ENCODE data around the gene DRD4.
A peak's percentile ranks its signal among the peaks of the same experiment; 100 is the strongest.

Gene DRD4

DNA sequence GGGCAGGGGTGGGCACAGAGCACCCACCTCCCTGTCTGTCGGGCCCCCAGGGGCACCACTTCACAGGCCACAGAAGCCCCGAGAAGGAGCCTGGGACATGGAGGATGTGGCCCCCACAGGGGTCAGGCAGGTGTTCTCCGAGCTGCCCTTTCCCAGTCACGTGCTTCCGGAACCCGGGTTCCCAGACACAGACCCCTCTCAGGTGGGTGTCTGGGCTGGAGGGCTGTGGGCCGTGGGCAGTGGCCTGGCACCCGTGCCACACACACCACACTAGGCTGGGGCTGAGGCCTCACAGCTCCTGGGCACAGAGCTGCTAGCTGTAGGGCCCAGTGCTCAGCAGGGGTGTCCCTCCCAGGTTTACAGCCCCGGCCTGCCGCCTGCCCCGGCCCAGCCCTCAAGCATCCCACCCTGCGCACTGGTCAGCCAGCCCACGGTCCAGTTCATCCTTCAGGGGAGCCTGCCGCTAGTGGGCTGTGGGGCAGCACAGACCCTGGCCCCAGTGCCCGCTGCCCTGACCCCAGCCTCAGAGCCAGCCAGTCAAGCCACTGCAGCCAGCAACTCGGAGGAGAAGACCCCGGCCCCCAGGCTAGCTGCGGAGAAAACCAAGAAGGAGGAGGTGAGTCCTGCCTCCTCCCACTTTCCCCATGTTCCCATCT lies 26.8 kb upstream of the DRD4 start:
- DNase-seq (ENCODE audit: low spot score), result no peak

DNA sequence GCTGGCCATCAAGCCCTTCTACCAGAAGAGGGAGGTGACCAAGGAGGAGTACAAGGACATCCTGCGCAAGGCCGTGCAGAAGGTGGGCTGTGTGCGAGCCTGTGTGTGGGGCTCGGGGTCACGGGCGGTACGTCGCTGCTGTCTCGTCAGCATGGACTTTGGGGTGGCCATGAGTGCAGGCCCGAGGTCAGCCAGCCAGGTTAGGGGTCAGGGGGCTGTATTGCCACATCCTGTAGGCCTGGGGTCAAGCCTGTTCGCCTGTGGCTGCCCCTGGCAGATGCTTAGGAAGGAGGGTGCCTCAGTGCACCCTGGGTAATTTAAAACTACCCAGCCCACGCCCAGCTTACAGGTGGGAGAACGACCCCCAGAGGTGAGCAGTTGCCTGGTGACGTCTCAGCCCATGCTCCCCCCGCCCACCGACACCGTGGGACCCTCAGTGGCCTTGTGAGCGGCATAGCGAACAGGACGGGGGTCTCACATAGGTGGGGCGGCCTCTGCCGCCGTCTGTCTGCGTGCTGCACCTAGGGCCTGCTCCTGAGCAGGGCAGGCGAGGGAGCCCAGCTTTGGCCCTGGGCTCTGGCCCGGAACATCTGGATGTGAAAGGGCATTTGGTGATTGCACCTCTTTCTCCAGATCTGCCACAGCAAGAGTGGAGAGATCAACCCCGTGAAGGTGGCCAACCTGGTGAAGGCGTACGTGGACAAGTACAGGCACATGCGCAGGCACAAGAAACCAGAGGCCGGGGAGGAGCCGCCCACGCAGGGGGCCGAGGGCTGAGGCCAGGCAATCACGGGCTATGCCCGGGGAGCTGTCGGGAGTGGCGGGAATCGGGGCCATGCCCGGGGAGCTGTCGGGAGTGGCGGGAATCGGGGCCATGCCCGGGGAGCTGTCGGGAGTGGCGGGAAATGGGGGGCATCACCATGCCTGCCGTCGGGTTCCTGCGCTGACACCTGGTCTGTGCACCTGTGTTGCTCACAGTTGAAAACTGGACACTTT lies 25.8 kb upstream of the DRD4 start:
- DNase-seq (ENCODE audit: low spot score), result no peak

DNA sequence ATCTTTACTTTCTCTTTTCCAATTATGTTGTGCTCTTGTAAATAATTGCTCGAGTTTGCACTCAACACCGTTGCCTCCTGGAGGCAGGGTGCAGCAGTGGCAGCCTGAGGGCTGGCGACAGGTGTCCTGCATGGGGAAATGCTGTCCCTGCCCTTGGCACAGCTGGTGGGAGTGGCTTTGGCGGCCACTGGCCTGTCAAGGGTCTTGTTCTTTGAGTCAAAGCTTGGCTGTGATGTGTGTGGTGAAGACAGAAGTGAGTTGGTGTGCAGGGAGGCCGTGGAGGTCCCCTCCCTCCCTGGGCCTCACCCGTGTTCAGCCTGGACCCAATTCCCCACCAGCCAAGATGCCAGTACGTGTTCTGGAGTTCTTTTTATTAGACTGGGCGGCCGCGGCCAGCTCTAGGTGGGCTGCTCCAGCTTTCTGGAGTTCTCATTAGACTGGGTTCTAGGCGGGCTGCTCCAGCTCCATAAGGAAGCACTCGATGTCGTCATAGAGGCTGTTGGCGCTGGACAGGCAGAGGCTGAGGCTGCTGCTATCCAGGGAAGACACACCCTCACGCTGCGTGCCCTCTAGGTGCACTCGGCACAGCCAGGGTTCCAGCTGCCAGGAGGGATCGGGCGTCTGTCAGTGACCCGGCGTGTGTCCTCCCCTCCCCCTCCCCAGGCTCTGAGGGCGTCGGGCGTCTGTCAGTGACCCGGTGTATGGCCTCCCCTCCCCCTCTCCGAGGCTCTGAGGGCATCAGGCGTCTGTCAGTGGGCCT lies 24.7 kb upstream of the DRD4 start:
- no peak for DNase-seq (ENCODE audit: low spot score)

DNA sequence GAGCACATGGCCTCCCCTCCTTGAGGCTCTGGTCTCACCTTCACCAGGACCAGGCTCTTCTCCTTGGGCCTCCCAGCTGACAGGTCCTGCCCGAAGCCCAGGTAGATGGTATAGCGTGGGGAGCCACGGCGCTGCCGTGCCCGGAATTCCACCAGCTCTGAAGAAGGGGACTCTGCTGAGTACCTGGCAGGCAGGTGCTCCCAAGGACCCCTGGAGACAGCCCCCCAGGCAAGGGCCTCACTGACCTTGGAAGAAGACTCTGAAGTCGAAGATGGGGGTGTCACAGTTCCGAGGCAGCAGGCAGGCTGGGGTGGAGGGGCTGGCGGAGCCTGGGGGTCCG lies 24.1 kb upstream of the DRD4 start:
- DNase-seq (ENCODE audit: low spot score), result no peak

DNA sequence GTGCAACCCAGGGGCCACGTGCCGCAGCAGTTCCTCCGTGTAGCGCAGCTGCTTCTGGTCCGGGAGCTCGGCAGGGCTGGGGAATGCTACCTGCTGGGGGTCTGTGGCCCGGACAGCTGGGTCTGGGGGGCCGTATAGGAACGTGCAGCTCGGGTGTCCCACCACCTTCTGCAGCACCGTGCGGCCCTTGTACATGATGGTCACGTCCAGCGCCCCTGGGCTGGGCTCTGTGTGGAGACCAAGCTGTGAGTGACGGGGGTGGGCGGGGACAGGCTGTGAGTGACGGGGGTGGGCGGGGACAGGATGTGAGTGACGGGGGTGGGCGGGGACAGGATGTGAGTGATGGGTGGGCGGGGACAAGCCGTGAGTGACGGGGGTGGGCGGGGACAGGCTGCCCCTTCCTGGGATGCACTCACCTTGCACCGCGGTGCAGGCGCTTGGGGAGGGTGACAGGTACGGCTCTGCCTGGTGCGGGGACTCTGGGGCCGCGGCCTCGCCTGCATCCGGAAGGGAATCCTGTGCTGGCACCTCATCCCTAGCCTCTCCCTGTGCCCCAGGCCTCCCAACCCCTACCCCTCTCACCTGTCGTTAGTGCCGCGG lies 23.6 kb upstream of the DRD4 start:
- DNase-seq (ENCODE audit: low spot score), result no peak

DNA sequence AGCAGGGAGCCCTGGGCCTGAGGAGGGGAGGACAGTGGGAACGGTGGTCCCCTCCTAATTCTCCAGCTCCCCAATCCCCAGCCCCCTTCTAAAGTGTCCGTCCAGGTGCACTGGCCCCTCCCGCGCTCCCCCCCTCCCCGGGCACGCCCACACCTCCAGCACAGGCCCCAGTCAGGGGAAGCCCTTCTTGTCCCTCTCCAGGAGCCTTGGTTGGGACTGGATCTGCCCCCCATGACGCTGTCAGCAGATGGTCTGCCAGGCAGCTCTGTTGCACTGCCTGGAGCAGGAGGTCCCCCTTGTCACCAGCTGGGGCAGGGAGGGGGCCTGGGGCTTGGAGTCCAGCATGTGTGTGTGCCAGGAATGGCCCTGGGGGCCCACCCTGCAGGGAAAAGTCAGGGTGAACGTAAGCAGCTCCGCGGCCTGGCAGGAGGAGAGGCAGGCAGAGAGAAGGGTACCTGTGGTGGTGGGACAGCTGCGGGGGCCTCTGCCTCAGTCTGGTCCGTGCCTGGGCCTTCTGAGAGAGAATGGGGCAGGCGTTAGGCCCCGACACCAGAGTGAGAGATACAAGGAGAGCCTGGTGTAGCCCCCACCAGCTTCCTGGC lies 22.9 kb upstream of the DRD4 start:
- DNase-seq (ENCODE audit: low spot score), result no peak

DNA sequence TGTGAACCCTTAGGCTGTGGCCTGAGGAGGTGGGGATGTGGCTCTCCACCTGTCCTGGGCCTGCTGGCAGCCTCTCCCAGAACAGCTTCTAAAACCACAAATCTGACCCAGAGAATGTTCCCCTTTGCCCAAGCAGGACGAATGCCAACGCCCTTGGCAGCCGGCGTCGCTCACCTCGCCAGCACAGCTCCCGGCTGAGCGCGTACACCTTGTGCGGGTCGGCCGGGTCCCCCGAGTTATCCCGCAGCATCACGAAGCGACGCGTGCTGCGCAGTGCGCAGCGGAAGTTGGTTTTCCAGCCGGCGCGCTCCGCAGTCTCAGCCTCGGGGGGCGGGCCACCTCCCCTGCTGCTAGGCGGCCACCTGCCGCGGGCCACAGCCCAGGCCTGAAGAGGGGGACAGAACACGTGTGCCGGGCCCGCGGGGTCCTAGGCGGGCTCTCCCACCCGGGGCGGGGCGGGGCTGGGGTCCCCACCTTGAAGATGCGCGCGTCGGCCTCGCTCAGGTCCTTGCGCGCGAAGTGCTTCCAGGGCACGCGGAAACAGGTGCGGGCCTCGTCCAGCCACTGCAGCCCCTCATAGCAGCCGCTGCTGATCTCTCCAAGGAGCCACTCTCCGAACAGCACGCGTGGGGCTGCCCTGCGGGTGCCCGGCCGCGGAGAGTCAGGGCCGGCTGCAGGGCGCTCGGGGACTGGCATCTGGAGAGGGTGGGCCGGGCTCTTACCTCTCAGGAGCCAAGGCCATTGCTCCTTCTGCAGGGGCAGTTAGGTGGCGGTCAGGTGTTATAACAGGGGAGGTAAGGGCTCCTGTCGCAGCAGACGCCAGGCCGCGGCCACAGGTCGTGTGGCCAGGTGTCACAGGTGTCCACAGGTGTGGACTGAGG lies 22.2 kb upstream of the DRD4 start:
- no peak for DNase-seq (ENCODE audit: low spot score)

DNA sequence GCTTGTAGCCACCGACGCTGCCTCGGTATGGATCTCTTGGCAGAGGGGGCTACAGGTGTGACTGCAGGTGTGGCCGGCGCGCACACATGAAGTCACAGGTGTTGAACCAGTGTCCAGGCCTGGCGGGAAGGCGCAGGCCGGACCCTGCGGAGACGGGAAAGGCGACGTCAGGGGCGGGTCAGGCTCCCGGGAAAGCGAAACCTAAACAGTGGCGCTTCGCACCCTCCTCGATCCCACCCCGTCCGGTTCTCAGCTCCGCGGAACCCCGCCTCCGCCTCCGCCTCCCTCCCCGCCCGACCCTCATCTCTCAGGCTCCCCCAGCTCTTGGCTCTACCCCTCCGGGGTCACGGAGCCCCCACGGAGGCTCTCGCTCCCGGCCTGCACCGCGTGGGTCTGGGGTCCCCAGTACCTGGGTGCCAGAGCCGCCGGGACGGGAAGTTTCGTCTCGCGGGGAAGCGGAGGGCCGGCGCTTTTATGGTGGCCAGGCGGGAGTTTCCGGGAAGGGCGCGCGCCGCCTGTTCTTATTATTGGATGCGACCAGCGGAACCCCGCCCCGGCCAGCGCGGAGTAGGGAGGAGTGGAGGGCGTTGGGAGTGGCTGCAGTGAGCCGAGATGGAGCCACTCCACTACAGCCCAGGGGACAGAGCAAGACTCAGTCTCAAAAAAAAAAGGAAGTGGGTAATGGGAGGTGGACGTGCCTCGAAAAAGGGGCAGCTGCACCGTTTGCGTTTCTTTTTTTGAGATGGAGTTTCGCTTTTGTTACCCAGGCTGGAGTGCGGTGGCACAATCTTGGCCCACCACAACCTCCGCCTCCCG lies 21.4 kb upstream of the DRD4 start, which contains the start of gene IRF7:
TSS of gene IRF7 (minus strand) at position 447 of the 816 bp plus-strand sequence. CDS start 586 bp downstream, outside the sequence.
- DNase-seq (ENCODE audit: low spot score), result peak; percentile 96

DNA sequence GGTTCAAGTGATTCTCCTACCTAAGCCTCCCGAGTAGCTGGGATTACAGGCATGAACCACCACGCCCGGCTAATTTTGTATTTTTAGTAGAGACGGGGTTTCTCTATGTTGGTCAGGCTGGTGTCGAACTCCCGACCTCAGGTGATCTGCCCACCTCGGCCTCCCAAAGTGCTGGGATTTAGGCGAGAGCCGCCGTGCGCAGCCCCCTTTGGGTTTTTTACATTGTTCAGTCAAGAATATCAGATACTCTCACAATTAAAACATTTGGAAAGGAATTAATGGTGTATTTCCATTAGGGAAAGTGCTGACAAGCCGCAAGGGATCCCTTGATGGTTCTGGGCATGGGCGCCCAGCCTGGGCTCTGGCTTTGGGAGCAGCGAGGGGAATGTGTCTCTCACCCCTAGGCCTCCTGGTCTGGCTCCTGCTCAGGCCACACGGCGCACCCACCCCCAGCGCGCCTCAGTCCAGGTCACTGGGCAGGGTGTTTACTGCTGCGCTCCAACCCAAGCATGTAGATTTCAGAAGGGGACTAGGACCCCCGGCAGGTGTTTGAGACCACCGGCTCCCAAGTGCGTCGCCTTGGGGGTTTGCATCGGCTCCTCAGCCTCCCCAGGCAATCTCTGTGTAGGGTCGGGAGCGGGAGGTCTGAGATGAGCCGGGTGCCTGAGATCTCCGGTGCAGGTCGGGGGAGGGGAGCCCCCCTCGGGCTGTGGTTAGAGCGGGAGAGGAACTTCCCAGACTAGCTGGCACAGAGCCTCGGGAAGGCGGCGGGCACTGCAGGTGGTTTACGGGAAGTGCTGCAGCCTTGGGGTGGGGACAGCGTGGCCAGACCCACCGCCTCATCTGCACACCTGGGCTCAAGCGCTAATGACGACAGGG lies 20.5 kb upstream of the DRD4 start:
- DNase-seq (ENCODE audit: low spot score), result no peak

DNA sequence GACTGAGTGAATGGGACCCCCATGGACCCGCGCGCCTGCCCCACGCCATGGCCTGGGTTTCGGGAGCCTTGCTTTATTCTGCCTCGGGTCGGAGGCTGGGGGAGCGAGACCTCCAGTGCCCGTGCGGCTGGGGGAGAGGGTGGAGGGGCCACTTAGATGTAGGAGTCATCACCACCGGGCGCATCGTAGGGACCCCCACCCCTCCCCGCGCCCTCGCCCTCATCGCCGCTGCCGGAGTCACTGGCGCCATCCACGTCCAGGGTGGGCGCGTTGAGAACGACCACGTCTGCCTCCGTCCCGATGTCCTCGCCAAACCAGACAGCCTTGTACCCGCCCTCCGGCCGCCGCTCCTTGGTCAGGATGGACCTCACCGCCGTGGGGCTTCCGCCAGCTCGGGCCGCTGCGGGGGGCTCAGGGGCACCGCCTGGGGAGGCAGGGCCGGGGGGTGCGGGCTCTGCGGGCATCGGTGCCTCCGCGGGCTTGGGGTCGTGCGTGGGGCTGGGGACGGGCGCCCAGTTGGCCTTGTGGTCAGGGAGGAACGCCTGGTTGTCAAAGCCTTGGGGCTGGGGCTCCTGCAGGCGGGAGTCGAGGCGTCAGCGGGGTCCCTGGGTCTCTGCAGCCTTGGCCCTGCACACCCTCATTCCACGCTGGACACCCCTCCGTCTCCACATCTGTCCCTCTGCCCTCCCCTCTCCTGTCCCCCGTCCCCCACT lies 19.7 kb upstream of the DRD4 start:
- DNase-seq (ENCODE audit: low spot score), result no peak

DNA sequence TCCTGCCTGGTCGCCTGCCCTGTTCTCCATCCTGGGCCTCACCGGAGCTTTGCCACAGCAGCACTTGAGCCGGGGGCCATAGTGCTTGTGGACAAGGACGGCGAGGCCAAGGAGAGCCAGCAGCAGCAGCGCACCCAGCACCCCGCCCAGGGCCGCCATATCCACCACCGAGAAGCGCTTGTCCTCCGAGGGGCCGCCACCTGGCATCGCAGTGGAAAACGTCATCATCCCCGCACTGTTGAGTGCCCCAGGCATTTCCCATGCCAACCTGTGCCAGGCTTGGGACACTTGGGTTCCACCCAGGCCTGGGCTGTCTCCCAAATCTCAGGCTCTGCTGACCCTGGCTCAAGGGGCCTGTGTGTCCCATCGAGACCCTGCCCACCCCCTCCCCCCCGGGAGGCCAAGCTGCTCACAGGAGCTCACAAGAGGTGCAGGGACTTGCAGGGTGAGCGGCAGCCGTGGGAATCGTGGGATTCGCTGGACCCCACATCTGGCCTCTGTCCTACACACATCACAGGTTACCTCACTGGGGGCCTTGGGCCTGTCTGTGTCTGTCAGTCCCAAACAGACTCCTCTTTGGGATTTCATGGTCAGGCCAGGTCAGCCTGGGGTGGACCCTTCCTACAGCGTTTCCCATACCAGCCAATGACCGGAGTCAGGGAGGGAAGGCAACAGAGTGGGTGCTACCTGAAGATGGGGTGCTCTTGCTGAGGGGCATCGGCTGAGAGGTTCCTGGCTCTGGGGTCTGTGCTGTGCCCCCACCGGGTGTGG lies 19.0 kb upstream of the DRD4 start:
- no peak for DNase-seq (ENCODE audit: low spot score)

DNA sequence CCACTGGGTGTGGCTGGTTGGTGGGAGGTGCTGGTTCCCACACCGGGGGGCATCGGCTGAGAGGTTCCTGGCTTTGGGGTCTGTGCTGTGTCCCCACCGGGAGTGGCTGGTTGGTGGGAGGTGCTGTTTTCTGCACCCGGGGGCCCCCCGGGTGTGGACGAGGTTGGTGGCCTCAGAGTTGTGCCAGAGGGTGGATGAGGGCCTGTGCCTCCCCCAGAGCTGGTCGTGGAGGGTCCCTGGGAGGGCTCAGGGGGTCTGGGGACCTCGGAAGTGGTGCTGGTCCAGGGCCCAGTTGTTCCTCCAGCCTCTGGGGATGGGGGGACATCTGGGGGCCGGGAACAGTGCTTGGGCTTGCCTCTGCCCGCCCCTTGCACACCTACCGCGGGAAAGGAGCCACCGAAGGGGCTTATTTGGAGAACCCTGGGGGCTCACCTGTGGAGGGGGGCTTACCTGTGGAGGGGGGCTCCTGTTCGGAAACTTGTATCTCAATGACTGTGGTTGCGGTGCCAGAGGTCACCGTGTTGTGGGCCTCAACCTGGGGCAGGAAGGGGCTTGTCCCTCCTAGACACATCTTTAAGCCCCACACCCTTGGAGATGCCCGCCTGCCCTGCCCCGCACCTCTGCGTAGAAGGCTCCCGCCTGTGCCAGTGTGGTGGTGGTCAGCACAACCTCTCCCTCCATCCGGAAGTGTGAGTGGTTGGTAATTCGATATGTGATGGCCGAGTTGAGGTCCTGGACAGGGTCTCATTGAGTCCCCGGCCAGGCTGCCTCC lies 18.0 kb upstream of the DRD4 start:
- no peak for DNase-seq (ENCODE audit: low spot score)

DNA sequence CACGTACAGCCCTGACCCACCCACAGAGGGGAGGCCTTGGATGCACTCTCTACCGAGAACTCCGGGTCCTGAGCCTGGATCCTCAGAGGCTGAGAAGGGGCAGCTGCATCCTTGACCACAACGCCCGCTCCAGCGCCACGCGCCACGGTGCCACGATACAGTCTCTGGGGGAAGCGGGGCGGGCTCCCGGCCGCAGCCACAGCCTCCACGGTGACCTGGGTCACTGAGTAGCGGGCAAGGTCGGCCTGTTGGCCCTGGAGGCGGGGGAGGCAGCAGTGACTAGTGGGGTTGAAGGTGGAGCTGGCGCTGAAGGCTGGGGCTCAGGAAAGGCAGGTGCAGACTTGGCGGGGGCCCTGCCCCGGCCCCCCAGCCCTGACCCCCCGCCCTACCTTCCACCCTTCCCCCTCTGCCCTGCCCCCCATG lies 17.4 kb upstream of the DRD4 start:
- no peak for DNase-seq (ENCODE audit: low spot score)

DNA sequence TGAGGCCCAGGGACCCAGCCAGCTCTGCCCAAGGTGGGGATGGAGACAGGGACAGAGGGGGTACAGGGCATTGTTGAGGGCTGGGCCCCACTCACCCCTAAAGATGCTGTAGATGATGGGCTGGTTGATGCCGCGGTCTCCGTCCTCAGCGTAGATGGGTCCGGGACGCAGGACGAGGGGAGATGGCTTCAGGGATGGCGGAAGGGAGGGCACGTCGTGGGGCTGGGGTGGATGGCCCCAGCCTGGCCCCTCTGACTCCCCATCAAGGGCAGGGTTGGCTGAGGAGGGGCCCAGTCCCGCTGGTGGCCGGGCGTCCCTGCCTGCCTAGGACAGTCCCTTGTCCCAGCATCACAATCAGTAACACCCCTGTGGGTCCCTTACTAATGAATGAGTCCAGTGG lies 16.9 kb upstream of the DRD4 start:
- DNase-seq (ENCODE audit: low spot score), result no peak

DNA sequence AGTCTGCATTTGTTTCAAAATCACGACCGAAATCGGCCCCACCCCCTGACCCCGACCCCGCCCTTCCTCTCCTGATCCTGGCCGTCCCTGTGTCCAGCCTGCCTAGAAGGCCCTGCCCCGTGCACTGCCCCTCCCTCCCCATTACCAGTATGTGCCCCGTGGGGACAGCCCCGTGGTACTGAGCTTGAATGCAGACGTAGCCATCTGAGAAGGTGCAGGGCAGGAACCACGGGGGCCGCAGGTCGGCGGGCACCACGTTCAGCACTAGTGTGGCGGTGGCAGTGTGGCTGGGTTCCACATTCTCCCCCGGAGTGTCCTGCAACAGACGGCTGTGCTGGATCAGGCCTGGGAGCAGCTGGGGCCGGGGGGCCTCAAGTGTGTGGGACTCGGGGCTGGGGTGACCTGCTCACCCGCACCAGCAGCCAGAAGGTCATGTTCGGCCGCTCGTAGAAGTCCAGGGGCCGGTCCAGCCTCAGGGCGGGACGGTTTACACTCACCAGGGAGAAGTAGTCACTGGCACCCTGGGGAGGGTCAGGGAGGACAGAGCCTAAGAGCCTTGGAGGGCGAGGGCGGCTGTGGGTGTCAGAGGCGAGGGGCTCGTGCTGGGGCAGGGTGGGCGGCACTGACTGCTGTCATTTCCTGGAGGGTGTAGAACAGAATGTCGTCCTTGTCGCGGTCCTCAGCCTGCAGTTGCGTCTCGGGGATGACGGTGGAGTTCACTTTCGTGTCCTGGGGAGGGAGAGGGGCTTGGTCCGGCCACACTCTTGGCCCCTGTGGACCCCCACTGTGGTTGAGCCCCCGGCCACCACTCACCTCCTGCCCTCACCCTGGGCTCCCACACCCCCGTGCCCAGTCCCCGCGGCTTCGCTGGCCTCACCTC lies 15.9 kb upstream of the DRD4 start:
- DNase-seq (ENCODE audit: low spot score), result no peak

DNA sequence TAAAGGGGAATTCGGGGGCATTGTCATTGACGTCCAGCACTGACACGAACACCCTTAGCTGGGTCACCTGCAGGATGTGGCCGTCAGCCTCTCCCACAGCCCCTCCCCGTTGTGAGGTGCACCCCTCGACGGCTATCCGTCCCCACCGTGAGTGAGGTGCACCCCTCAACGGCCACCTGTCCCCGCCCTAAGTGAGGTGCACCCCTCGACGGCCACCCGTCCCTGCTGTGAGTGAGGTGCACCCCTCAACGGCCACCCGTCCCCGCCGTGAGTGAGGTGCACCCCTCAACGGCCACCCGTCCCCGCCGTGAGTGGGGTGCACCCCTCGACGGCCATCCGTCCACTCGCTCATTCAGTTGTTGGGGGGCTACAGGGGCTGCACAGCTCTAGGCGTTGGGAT lies 15.2 kb upstream of the DRD4 start:
- no peak for DNase-seq (ENCODE audit: low spot score)
